H9 (cell line): Measurements from ENCODE around the gene CCDC81. TPM values are rescaled to one million over a fixed set of nuclear protein-coding genes. Genes with fewer than 3 reads are reported as not detected.

Experiments used
- DNase-seq: peaks from one replicate; pipeline ENCODE4 v3.0.0-alpha.2; 2017
- H2AFZ ChIP-seq: one replicate; pipeline ENCODE4 v1.6.1; 2013; ENCODE audit warnings: mild to moderate bottlenecking, low read length, control low read depth, moderate library complexity
- H2AK5ac ChIP-seq: 2 replicates; pipeline ENCODE4 v1.6.1; 2013; ENCODE audit warnings: low read length, control low read depth, mixed read lengths; ENCODE audit not compliant: insufficient read length
- H2BK120ac ChIP-seq: one replicate; pipeline ENCODE4 v1.6.1; 2013; ENCODE audit warnings: low read depth, mild to moderate bottlenecking, low read length, control low read depth, inconsistent platforms; ENCODE audit not compliant: poor library complexity, severe bottlenecking
- H2BK12ac ChIP-seq: 2 replicates; pipeline ENCODE4 v1.6.1; 2013; ENCODE audit warnings: low read length, control low read depth, mixed read lengths, low read depth; ENCODE audit not compliant: insufficient read length
- H2BK15ac ChIP-seq: 2 replicates; pipeline ENCODE4 v1.6.1; 2013; ENCODE audit warnings: low read depth, low read length, control low read depth
- H2BK20ac ChIP-seq: one replicate; pipeline ENCODE4 v1.6.1; 2013; ENCODE audit warnings: low read depth, mild to moderate bottlenecking, low read length, control low read depth, inconsistent platforms; ENCODE audit not compliant: poor library complexity, severe bottlenecking
- H2BK5ac ChIP-seq: 2 replicates; pipeline ENCODE4 v1.6.1; 2013; ENCODE audit warnings: low read length, control low read depth, mixed read lengths; ENCODE audit not compliant: insufficient read length
- H3K14ac ChIP-seq: 2 replicates; pipeline ENCODE4 v1.6.1; 2013; ENCODE audit warnings: low read length, control low read depth; ENCODE audit not compliant: insufficient read depth
- H3K18ac ChIP-seq: 2 replicates; pipeline ENCODE4 v1.6.1; 2013; ENCODE audit warnings: low read depth, mild to moderate bottlenecking, mixed read lengths, low read length, control low read depth; ENCODE audit not compliant: insufficient read length
- H3K23ac ChIP-seq: 2 replicates; pipeline ENCODE4 v1.6.1; 2013; ENCODE audit warnings: low read length, control low read depth, mixed read lengths, low read depth; ENCODE audit not compliant: insufficient read length
- H3K23me2 ChIP-seq: 2 replicates; pipeline ENCODE4 v1.6.1; 2013; ENCODE audit warnings: low read depth, mild to moderate bottlenecking, mixed read lengths, low read length, control low read depth; ENCODE audit not compliant: insufficient read length, poor library complexity, severe bottlenecking
- H3K27ac ChIP-seq: 2 replicates; pipeline ENCODE4 v1.5.1; 2013; ENCODE audit warnings: low read length, control low read depth, mixed read lengths, low read depth; ENCODE audit not compliant: insufficient read length
- H3K27me3 ChIP-seq: 2 replicates; pipeline ENCODE4 v1.6.1; 2013; ENCODE audit warnings: low read length, control low read depth, inconsistent platforms; ENCODE audit not compliant: insufficient read depth
- H3K4ac ChIP-seq: 2 replicates; pipeline ENCODE4 v1.6.1; 2013; ENCODE audit warnings: low read depth, mild to moderate bottlenecking, control low read depth, inconsistent platforms, low read length, moderate library complexity
- H3K4me1 ChIP-seq: 2 replicates; pipeline ENCODE4 v1.6.1; 2013; ENCODE audit warnings: low read length, control low read depth, inconsistent platforms; ENCODE audit not compliant: insufficient read depth
- H3K4me2 ChIP-seq: 2 replicates; pipeline ENCODE4 v1.6.1; 2013; ENCODE audit warnings: low read length, control low read depth, mixed read lengths; ENCODE audit not compliant: insufficient read length, insufficient read depth
- H3K56ac ChIP-seq: 2 replicates; pipeline ENCODE4 v1.6.1; 2013; ENCODE audit warnings: low read depth, mild to moderate bottlenecking, mixed read lengths, low read length, control low read depth; ENCODE audit not compliant: insufficient read length
- H3K79me1 ChIP-seq: 2 replicates; pipeline ENCODE4 v1.6.1; 2013; ENCODE audit warnings: low read depth, mild to moderate bottlenecking, moderate library complexity, low read length, control low read depth, inconsistent platforms; ENCODE audit not compliant: insufficient read depth, poor library complexity, severe bottlenecking
- H3K79me2 ChIP-seq: 2 replicates; pipeline ENCODE4 v1.6.1; 2013; ENCODE audit warnings: low read length, control low read depth, inconsistent platforms; ENCODE audit not compliant: insufficient read depth
- H3K9ac ChIP-seq: 2 replicates; pipeline ENCODE4 v1.6.1; 2013; ENCODE audit warnings: low read length, control low read depth, mixed read lengths; ENCODE audit not compliant: insufficient read length; ENCODE audit errors: extremely low read depth
- H3K9me3 ChIP-seq: one replicate; pipeline ENCODE4 v1.6.1; 2013; ENCODE audit warnings: low read depth, low read length, inconsistent platforms; ENCODE audit not compliant: control insufficient read depth
- H3T11ph ChIP-seq: one replicate; pipeline ENCODE4 v1.6.1; 2013; ENCODE audit warnings: mild to moderate bottlenecking, low read length, control low read depth, inconsistent platforms
- H4K20me1 ChIP-seq: one replicate; pipeline ENCODE4 v1.6.1; 2013; ENCODE audit not compliant: control insufficient read depth, insufficient read length, insufficient read depth
- H4K5ac ChIP-seq: 2 replicates; pipeline ENCODE4 v1.6.1; 2013; ENCODE audit warnings: low read depth, mild to moderate bottlenecking, mixed read lengths, low read length, control low read depth; ENCODE audit not compliant: insufficient read length
- H4K8ac ChIP-seq: replicated peaks from 2 replicates; pipeline ENCODE4 v1.6.1; 2013; ENCODE audit warnings: low read length, control low read depth, mixed read lengths, low read depth; ENCODE audit not compliant: insufficient read length
- H4K91ac ChIP-seq: 2 replicates; pipeline ENCODE4 v1.6.1; 2013; ENCODE audit warnings: low read depth, mild to moderate bottlenecking, moderate library complexity, mixed read lengths, low read length, control low read depth; ENCODE audit not compliant: insufficient read length
- H3K27ac Mint-ChIP-seq, 3 experiments: 2 replicates in 2 of 3; 3 replicates in 1 of 3; pipeline ENCODE4 v1.8.0; 2020 to 2021; ENCODE audit warnings: mixed read lengths in 3 of 3, mild to moderate bottlenecking in 1 of 3, moderate library complexity in 1 of 3
- H3K27me3 Mint-ChIP-seq: 2 replicates; pipeline ENCODE4 v1.8.0; 2021; ENCODE audit warnings: low read depth, mild to moderate bottlenecking, moderate library complexity, mixed read lengths
- H3K36me3 Mint-ChIP-seq, 3 experiments: 2 replicates in 2 of 3; 3 replicates in 1 of 3; pipeline ENCODE4 v1.8.0; 2020 to 2021; ENCODE audit warnings: low read depth in 3 of 3, mixed read lengths in 3 of 3; ENCODE audit not compliant: insufficient read depth in 1 of 3
- H3K4me1 Mint-ChIP-seq, 2 experiments: 2 replicates each; pipeline ENCODE4 v1.8.0; 2020; ENCODE audit warnings: mixed read lengths in 2 of 2
- H3K4me3 Mint-ChIP-seq, 2 experiments: 2 replicates in 1 of 2; 3 replicates in 1 of 2; pipeline ENCODE4 v1.8.0; 2020 to 2021; ENCODE audit warnings: mild to moderate bottlenecking in 2 of 2, mixed read lengths in 2 of 2, moderate library complexity in 1 of 2
- H3K9me3 Mint-ChIP-seq, 2 experiments: 2 replicates in 1 of 2; 3 replicates in 1 of 2; pipeline ENCODE4 v1.8.0; 2020; ENCODE audit warnings: mild to moderate bottlenecking in 2 of 2, mixed read lengths in 2 of 2, moderate library complexity in 1 of 2
- WGBS: extraction: QIAGEN DNeasy Blood & Tissue Kit; methylation state at CpG from one replicate; pipeline ENCODE4 v1.1.7; 2013; ENCODE audit warnings: missing lambda C conversion rate, low lambda C conversion rate, mixed read lengths; ENCODE audit not compliant: insufficient read length; ENCODE audit errors: extremely low coverage; 5-methylcytosine and 5-hydroxymethylcytosine counted together
- total RNA-seq: library from RNA; stranded (reverse); gene quantifications from 2 replicates; pipeline ENCODE4 v1.2.1, GENCODE V29; 2021
- TF ChIP-seq, protein P1 (sequence below): fragments of 200-600 bp; sonication (generic); conservative IDR thresholded peaks from 3 replicates; pipeline ENCODE4 v1.8.0; 2021; ENCODE audit warnings: antibody characterized with exemption, mild to moderate bottlenecking

CCDC81 gene
- total RNA-seq, 1 experiment from 2014 or later: 0.52 TPM

DNA sequence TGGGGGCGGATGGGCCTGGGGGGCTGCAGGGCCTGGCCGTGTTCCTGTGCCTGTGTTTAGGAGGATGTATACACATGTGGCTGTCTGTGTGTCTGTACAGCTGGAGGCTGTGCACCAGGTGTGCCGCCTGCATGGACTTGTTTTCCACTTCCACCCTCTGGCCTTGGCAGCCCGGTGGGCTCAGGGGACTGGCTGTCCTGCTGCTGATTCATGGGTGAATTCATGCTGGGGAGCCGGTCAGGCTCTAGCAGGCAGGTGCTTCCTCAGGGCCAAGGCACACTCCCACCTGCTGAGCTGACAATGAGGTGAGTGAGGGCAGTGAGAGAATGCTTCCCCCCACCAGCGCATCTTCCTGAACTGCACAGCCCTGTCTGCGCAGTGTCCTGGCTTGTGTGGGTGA is 88.4 kb downstream of the CCDC81 start:
- no peak overlapping the region for H3K4me3 Mint-ChIP-seq
- Histone ChIP-seq H3K4ac (no peak overlapping the region), H2BK12ac (no peak overlapping the region), H2BK20ac (no peak overlapping the region), H3K18ac (no peak overlapping the region), H3K14ac (0 out of 2 replicates have a peak overlapping the region, but pooled peaks have one; percentile 18), H3K23me2 (no peaks in the 10 kb centered on the region), H3K79me2 (no peaks in the 10 kb centered on the region), H3K23ac (no peak overlapping the region), H3K27me3 (no peaks in the 10 kb centered on the region), H3K4me2 (no peak overlapping the region), H3K4me1 (no peaks in the 10 kb centered on the region), H4K5ac (no peak overlapping the region), H3K9ac (no peak overlapping the region), H3K27ac (no peak overlapping the region), H3K79me1 (no peaks in the 10 kb centered on the region), H3T11ph (no peak overlapping the region), H2AFZ (no peak overlapping the region), H3K56ac (no peak overlapping the region), H2AK5ac (no peak overlapping the region), H2BK120ac (no peak overlapping the region), H4K8ac (no peak overlapping the region), H4K20me1 (no peaks in the 10 kb centered on the region), H2BK5ac (no peak overlapping the region), H4K91ac (no peak overlapping the region), H3K9me3 (no peaks in the 10 kb centered on the region), H2BK15ac (no peak overlapping the region)
- H3K27ac Mint-ChIP-seq: no peak overlapping the region
- DNase-seq: no peak
- TF ChIP-seq, protein P1, sequence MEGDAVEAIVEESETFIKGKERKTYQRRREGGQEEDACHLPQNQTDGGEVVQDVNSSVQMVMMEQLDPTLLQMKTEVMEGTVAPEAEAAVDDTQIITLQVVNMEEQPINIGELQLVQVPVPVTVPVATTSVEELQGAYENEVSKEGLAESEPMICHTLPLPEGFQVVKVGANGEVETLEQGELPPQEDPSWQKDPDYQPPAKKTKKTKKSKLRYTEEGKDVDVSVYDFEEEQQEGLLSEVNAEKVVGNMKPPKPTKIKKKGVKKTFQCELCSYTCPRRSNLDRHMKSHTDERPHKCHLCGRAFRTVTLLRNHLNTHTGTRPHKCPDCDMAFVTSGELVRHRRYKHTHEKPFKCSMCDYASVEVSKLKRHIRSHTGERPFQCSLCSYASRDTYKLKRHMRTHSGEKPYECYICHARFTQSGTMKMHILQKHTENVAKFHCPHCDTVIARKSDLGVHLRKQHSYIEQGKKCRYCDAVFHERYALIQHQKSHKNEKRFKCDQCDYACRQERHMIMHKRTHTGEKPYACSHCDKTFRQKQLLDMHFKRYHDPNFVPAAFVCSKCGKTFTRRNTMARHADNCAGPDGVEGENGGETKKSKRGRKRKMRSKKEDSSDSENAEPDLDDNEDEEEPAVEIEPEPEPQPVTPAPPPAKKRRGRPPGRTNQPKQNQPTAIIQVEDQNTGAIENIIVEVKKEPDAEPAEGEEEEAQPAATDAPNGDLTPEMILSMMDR: no peak
- peaks cover 2% of the 10 kb centered on the region; the same call in 1 of the 2 replicates for H3K27me3 Mint-ChIP-seq
- H3K4me1 Mint-ChIP-seq: peaks cover 4 to 5% of the 10 kb centered on the region in 2 experiments
- H3K9me3 Mint-ChIP-seq: no peaks in the 10 kb centered on the region
- no peaks in the 10 kb centered on the region for H3K36me3 Mint-ChIP-seq
- WGBS: no CpG with 5 or more reads among the region's 7 CpGs
